HepG2 (cell line): Measurements from ENCODE around the gene PLOD3. TPM values are rescaled to one million over a fixed set of nuclear protein-coding genes. Genes with fewer than 3 reads are reported as not detected.

Source experiments
- ATAC-seq: fragments of 200-7000 bp; cut with Tn5 transposase; 3 replicates; pipeline ENCODE4 v1.9.1; 2020; ENCODE audit warnings: mild to moderate bottlenecking, moderate library complexity
- BruUV-seq: library from RNA; stranded (reverse); fragments of 400-500 nt; replicated peaks from 2 replicates; lab custom pipeline; 2021; lab: Mats Ljungman, UMichigan
- CTCF ChIA-PET: fragments of 300-600 bp; formaldehyde crosslinking; extraction: SDS; loops from one replicate; lab custom pipeline; 2021; ENCODE audit warnings: low total read pairs, inconsistent platforms, low intra/inter-chr PET ratio; lab: Yijun Ruan, JAX
- POLR2A ChIA-PET: fragments of 350-600 bp; sonication (Branson Sonifier 250); formaldehyde crosslinking; loops from one replicate; lab custom pipeline; 2020; ENCODE audit warnings: antibody characterized with exemption, inconsistent platforms; lab: Yijun Ruan, JAX
- DNase-seq: peaks from one replicate; pipeline ENCODE4 v3.0.0-alpha.2; 2015; ENCODE audit warnings: low spot score
- FAIRE-seq: peaks from 3 replicates; lab custom pipeline; 2011; peaks lifted over from hg19 to GRCh38; lab: Jason Lieb, UNC
- H2AFZ ChIP-seq: one replicate; pipeline ENCODE4 v1.6.1; 2011; ENCODE audit warnings: low read length, inconsistent platforms
- H3K27ac ChIP-seq: fragments of 300-600 bp; 3 replicates; pipeline ENCODE4 v1.8.0; 2011; ENCODE audit warnings: mixed run types, mild to moderate bottlenecking, mixed read lengths, low read length, inconsistent platforms; ENCODE audit not compliant: insufficient read depth; ENCODE audit errors: extremely low read length
- H3K27me3 ChIP-seq, 2 experiments: fragments of 200-600 bp in 1 of 2; 2 replicates in 1 of 2; 3 replicates in 1 of 2; pipeline versions ENCODE4 v1.6.0 to v1.8.0; 2011; ENCODE audit warnings: low read length in 2 of 2, mild to moderate bottlenecking in 2 of 2, moderate library complexity in 2 of 2, inconsistent platforms in 1 of 2; ENCODE audit not compliant: insufficient read depth in 2 of 2, control insufficient read depth in 1 of 2
- H3K36me3 ChIP-seq, 2 experiments: fragments of 200-600 bp in 1 of 2; replicated peaks in 1 of 2; 2 replicates in 1 of 2; 3 replicates in 1 of 2; pipeline versions ENCODE4 v1.5.1 to v1.8.0; 2011; ENCODE audit warnings: low read length in 2 of 2, inconsistent platforms in 1 of 2; ENCODE audit not compliant: insufficient read depth in 2 of 2, control insufficient read depth in 1 of 2
- H3K4me1 ChIP-seq: 2 replicates; pipeline ENCODE4 v1.5.1; 2012; ENCODE audit warnings: low read length, inconsistent platforms; ENCODE audit not compliant: insufficient read depth
- H3K4me2 ChIP-seq: 2 replicates; pipeline ENCODE4 v1.6.0; 2011; ENCODE audit warnings: low read depth, low read length, inconsistent platforms
- H3K4me3 ChIP-seq, 3 experiments: fragments of 200-600 bp in 1 of 3; sonication (generic), shearing (Covaris generic) in 1 of 3; replicated peaks in 1 of 3; 2 replicates each; pipeline ENCODE4 v1.5.1; 2011 to 2016; ENCODE audit warnings: low read length in 3 of 3, inconsistent platforms in 2 of 3, low read depth in 2 of 3, mild to moderate bottlenecking in 2 of 3, control low read depth in 1 of 3, mixed read lengths in 1 of 3; ENCODE audit not compliant: insufficient read depth in 1 of 3
- H3K79me2 ChIP-seq: one replicate; pipeline ENCODE4 v1.6.1; 2011; ENCODE audit warnings: low read length, inconsistent platforms; ENCODE audit not compliant: insufficient read depth
- H3K9ac ChIP-seq: 2 replicates; pipeline ENCODE4 v1.6.0; 2011; ENCODE audit warnings: mild to moderate bottlenecking, low read depth, low read length, inconsistent platforms; ENCODE audit not compliant: insufficient read depth
- H3K9me3 ChIP-seq: 2 replicates; pipeline ENCODE4 v1.5.1; 2012; ENCODE audit warnings: mild to moderate bottlenecking, low read length
- H4K20me1 ChIP-seq: 2 replicates; pipeline ENCODE4 v1.6.0; 2011; ENCODE audit warnings: inconsistent platforms, mild to moderate bottlenecking, low read length, moderate library complexity; ENCODE audit not compliant: insufficient read depth
- CREM ChIP-seq, 2 experiments: sonication (generic) in 1 of 2; formaldehyde crosslinking in 1 of 2; IDR thresholded peaks; 2 replicates each; pipeline versions ENCODE4 v1.4.0 to v1.6.1; 2016 to 2020; ENCODE audit warnings: antibody characterized with exemption in 1 of 2, mild to moderate bottlenecking in 1 of 2, missing genetic modification reagents in 1 of 2
- ETV6 ChIP-seq: sonication (generic); formaldehyde crosslinking; conservative IDR thresholded peaks from 2 replicates; pipeline ENCODE4 v1.4.0; 2020; ENCODE audit warnings: missing genetic modification reagents
- KDM5A ChIP-seq: fragments of 200-600 bp; sonication (generic); IDR thresholded peaks from 2 replicates; pipeline ENCODE4 v1.7.0; 2018; ENCODE audit warnings: antibody characterized with exemption, mild to moderate bottlenecking, low read length, borderline replicate concordance
- U2AF1 ChIP-seq: fragments of 200-400 bp; formaldehyde crosslinking; optimal IDR thresholded peaks from 2 replicates; pipeline ENCODE3; 2017; ENCODE audit warnings: mild to moderate bottlenecking, low read depth, low read length
- ZFP90 ChIP-seq: sonication (generic); formaldehyde crosslinking; IDR thresholded peaks from 2 replicates; pipeline ENCODE4 v1.8.0; 2022; ENCODE audit warnings: missing genetic modification reagents, mild to moderate bottlenecking, inconsistent platforms, borderline replicate concordance
- ZNF333 ChIP-seq: sonication (generic); formaldehyde crosslinking; IDR thresholded peaks from 2 replicates; pipeline ENCODE4 v1.4.0; 2020; ENCODE audit warnings: mild to moderate bottlenecking, missing genetic modification reagents, borderline replicate concordance
- ZNF430 ChIP-seq: sonication (generic); formaldehyde crosslinking; IDR thresholded peaks from 2 replicates; pipeline ENCODE4 v1.9.0; 2021; ENCODE audit warnings: mild to moderate bottlenecking, missing genetic modification reagents
- ZNF446 ChIP-seq: sonication (generic); formaldehyde crosslinking; IDR thresholded peaks from 2 replicates; pipeline ENCODE4 v1.5.0; 2020; ENCODE audit warnings: mild to moderate bottlenecking, missing genetic modification reagents
- ZNF572 ChIP-seq: sonication (generic); formaldehyde crosslinking; IDR thresholded peaks from 2 replicates; pipeline ENCODE4 v1.5.1; 2020; ENCODE audit warnings: mild to moderate bottlenecking, missing genetic modification reagents
- ZNF777 ChIP-seq: sonication (generic); formaldehyde crosslinking; IDR thresholded peaks from 2 replicates; pipeline ENCODE4 v1.4.0; 2020; ENCODE audit warnings: missing genetic modification reagents
- WGBS: methylation state at CpG from one replicate; pipeline ENCODE4 v1.1.6; 2017; ENCODE audit warnings: low lambda C conversion rate; 5-methylcytosine and 5-hydroxymethylcytosine counted together
- in situ Hi-C: cut with HindIII; loops from 2 replicates; pipeline ENCODE4 v1.10.0; 2017; ENCODE audit warnings: low pct_unique_long_range_greater_than_20kb; ENCODE audit not compliant: extremely low pct_ligation_motif_present
- intact Hi-C: fragments of 100-400 bp; cut with micrococcal nuclease; formaldehyde crosslinking; loops from one replicate; pipeline ENCODE4 v1.10.0; 2022; ENCODE audit not compliant: unreplicated experiment
- polyA plus RNA-seq, 8 experiments: library from polyadenylated mRNA; depleted of rRNA in 3 of 8; stranded (reverse) in 7 of 8; unstranded in 1 of 8; fragments of >200 nt; fragmentation: Illumina TruSeq in 4 of 8; extraction: Trizol in 4 of 8; gene quantifications; 2 replicates each; pipeline versions ENCODE4 v1.2.1 to v1.2.3, GENCODE V29; 2011 to 2016; ENCODE audit warnings: low read depth in 4 of 8, missing spikeins in 1 of 8, mixed read lengths in 1 of 8; ENCODE audit not compliant: insufficient read depth in 1 of 8
- total RNA-seq, 5 experiments: library from RNA; depleted of rRNA; stranded (reverse); fragments of >200 nt; fragmentation: Illumina TruSeq; extraction: Trizol; gene quantifications; 2 replicates each; pipeline ENCODE4 v1.2.3, GENCODE V29; 2016; ENCODE audit warnings: low read depth in 1 of 5
- TF ChIP-seq, protein P1 (sequence below): sonication (generic); formaldehyde crosslinking; IDR thresholded peaks from 2 replicates; pipeline ENCODE4 v1.5.0; 2020; ENCODE audit warnings: missing genetic modification reagents
- TF ChIP-seq, protein P2 (sequence below): sonication (generic); formaldehyde crosslinking; IDR thresholded peaks from 2 replicates; pipeline ENCODE4 v1.8.1; 2023; ENCODE audit warnings: mild to moderate bottlenecking, inconsistent platforms, moderate library complexity, missing genetic modification reagents, borderline replicate concordance
- TF ChIP-seq, protein P3 (sequence below), 2 experiments: IDR thresholded peaks; 2 replicates each; pipeline ENCODE4 v1.6.1; 2011 to 2012; ENCODE audit warnings: low read length in 2 of 2, borderline replicate concordance in 1 of 2, low read depth in 1 of 2, mild to moderate bottlenecking in 1 of 2, moderate library complexity in 1 of 2

The PLOD3 gene
- total and polyA plus RNA-seq, 2 of the 13 experiments (the other 11 are each of a cell fraction or from before 2014, with no cell fraction given): 65.8 to 67.4 TPM

DNA sequence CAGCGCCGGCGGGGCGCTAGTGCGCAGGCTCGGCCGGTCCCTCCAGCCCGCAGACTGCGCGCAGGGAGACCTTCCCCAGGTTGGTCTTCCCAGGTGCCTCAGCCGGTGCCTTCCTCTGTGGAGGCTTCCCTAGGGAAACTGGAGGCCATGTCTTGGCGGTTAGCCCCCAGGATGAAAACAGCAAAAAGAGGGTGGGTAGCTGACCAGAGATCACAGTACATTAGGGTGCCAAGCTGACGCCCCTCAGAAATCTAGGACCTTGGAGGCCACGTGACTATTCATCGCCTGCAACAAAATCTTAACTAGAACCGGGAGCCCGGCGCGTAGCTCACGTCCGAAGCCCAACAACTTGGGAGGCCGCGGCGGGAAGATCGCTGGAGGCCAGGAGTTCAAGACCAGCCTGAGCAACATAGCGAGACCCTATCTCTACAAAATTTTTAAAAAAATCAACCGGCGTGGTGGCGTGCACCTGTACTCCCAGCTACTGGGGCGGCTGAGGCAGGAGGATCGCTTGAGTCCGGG is 27.8 kb upstream of the PLOD3 start:
- H3K27ac ChIP-seq: peak overlapping the region; percentile 76
- WGBS: 71% methylated on average over 23 of the region's 32 CpGs
- H4K20me1 ChIP-seq: no peaks in the 10 kb centered on the region
- H3K27me3 ChIP-seq: no peaks in the 10 kb centered on the region
- TSS peak; percentile 56 for BruUV-seq
- no peak for ATAC-seq
- no peak for FAIRE-seq
- peaks cover 10 to 20% of the 10 kb centered on the region in 2 experiments; a peak in 4 of 5 replicates for H3K36me3 ChIP-seq
- H3K4me1 ChIP-seq: peaks cover 34% of the 10 kb centered on the region
- ChIA-PET POLR2A (interaction anchor here (1.2 to 3.7 kb wide), 6 partner anchors 10 to 370 kb away, joined by 3 to 71 read pairs (median 14); partner anchors contain the start of genes MOGAT3, PLOD3, SRRT and ZNHIT1), CTCF (interaction anchor here (2.0 to 2.3 kb wide), 2 partner anchors 28 to 101 kb away, joined by 5 to 11 read pairs; partner anchors contain the start of gene PLOD3)
- in situ Hi-C loops (no loop called here), intact Hi-C loops (loop anchor here (2.0 kb wide), 1 partner anchor 102 kb away; no protein-coding TSS in a partner anchor)
- no peak for DNase-seq
- H3K79me2 ChIP-seq: peaks cover 28% of the 10 kb centered on the region
- peak overlapping the region; percentile 83 for H3K9ac ChIP-seq
- peak overlapping the region; percentile 79 to 90 (median 82) for H3K4me3 ChIP-seq
- no peaks in the 10 kb centered on the region for H3K9me3 ChIP-seq
- no peak overlapping the region for H2AFZ ChIP-seq
- H3K4me2 ChIP-seq: peak overlapping the region; percentile 90
- TF ChIP-seq, protein P1, sequence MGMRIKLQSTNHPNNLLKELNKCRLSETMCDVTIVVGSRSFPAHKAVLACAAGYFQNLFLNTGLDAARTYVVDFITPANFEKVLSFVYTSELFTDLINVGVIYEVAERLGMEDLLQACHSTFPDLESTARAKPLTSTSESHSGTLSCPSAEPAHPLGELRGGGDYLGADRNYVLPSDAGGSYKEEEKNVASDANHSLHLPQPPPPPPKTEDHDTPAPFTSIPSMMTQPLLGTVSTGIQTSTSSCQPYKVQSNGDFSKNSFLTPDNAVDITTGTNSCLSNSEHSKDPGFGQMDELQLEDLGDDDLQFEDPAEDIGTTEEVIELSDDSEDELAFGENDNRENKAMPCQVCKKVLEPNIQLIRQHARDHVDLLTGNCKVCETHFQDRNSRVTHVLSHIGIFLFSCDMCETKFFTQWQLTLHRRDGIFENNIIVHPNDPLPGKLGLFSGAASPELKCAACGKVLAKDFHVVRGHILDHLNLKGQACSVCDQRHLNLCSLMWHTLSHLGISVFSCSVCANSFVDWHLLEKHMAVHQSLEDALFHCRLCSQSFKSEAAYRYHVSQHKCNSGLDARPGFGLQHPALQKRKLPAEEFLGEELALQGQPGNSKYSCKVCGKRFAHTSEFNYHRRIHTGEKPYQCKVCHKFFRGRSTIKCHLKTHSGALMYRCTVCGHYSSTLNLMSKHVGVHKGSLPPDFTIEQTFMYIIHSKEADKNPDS: no peak
- TF ChIP-seq U2AF1: no peak
- TF ChIP-seq, protein P2, sequence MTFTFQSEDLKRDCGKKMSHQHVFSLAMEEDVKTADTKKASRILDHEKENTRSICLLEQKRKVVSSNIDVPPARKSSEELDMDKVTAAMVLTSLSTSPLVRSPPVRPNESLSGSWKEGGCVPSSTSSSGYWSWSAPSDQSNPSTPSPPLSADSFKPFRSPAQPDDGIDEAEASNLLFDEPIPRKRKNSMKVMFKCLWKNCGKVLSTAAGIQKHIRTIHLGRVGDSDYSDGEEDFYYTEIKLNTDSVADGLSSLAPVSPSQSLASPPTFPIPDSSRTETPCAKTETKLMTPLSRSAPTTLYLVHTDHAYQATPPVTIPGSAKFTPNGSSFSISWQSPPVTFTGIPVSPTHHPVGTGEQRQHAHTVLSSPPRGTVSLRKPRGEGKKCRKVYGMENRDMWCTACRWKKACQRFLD (CRISPR knock-in tag): no peak
- TF ChIP-seq ZNF777: 0 out of 2 replicates have a peak, but pooled peaks have one; percentile 22
- TF ChIP-seq KDM5A: peak; percentile 12; the same call in 1 of the 2 replicates
- no peak for TF ChIP-seq ZNF430 (CRISPR knock-in tag)
- TF ChIP-seq ZNF333 (CRISPR knock-in tag): 0 out of 2 replicates have a peak, but pooled peaks have one; percentile 2
- TF ChIP-seq ETV6 (CRISPR knock-in tag): 0 out of 2 replicates have a peak, but pooled peaks have one; percentile 5
- no peak for TF ChIP-seq CREM (IDR thresholded peaks at IDR 0.05)
- TF ChIP-seq CREM (CRISPR knock-in tag; IDR thresholded peaks at IDR 0.05): no peak
- TF ChIP-seq ZFP90 (CRISPR knock-in tag): no peak
- no peak for TF ChIP-seq ZNF572 (CRISPR knock-in tag)
- TF ChIP-seq, protein P3, sequence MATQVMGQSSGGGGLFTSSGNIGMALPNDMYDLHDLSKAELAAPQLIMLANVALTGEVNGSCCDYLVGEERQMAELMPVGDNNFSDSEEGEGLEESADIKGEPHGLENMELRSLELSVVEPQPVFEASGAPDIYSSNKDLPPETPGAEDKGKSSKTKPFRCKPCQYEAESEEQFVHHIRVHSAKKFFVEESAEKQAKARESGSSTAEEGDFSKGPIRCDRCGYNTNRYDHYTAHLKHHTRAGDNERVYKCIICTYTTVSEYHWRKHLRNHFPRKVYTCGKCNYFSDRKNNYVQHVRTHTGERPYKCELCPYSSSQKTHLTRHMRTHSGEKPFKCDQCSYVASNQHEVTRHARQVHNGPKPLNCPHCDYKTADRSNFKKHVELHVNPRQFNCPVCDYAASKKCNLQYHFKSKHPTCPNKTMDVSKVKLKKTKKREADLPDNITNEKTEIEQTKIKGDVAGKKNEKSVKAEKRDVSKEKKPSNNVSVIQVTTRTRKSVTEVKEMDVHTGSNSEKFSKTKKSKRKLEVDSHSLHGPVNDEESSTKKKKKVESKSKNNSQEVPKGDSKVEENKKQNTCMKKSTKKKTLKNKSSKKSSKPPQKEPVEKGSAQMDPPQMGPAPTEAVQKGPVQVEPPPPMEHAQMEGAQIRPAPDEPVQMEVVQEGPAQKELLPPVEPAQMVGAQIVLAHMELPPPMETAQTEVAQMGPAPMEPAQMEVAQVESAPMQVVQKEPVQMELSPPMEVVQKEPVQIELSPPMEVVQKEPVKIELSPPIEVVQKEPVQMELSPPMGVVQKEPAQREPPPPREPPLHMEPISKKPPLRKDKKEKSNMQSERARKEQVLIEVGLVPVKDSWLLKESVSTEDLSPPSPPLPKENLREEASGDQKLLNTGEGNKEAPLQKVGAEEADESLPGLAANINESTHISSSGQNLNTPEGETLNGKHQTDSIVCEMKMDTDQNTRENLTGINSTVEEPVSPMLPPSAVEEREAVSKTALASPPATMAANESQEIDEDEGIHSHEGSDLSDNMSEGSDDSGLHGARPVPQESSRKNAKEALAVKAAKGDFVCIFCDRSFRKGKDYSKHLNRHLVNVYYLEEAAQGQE (IDR thresholded peaks at IDR 0.05; ENCODE audit: borderline replicate concordance in 1 of 2, low read depth in 1 of 2, low read length in 2 of 2): no peak
- 0 out of 2 replicates have a peak, but pooled peaks have one; percentile 31 for TF ChIP-seq ZNF446 (CRISPR knock-in tag)
